Mucosa of descending colon (tissue), 3 donors: ENCODE results near the gene NF2. TPM values are rescaled to one million over a fixed set of nuclear protein-coding genes. Genes with fewer than 3 reads are reported as not detected.

Experiments
- ATAC-seq: fragments of 200-7000 bp; cut with Tn5 transposase; one replicate; pipeline ENCODE4 v1.9.1; 2020; ENCODE audit warnings: mild to moderate bottlenecking, moderate library complexity
- DNase-seq, 3 donors: peaks; one replicate each; pipeline ENCODE4 v3.0.0-alpha.2; 2020
- H3K36me3 ChIP-seq: fragments of 200-600 bp; one replicate; pipeline ENCODE4 v1.8.0; 2021; ENCODE audit warnings: low read depth, mild to moderate bottlenecking
- H3K4me1 ChIP-seq: fragments of 200-600 bp; one replicate; pipeline ENCODE4 v1.8.0; 2021; ENCODE audit warnings: low read depth, mild to moderate bottlenecking
- H3K4me3 ChIP-seq: fragments of 200-600 bp; one replicate; pipeline ENCODE4 v1.8.0; 2021; ENCODE audit warnings: mild to moderate bottlenecking
- H3K9me3 ChIP-seq: fragments of 200-600 bp; one replicate; pipeline ENCODE4 v1.8.0; 2021; ENCODE audit warnings: mild to moderate bottlenecking
- CTCF ChIP-seq: fragments of 200-600 bp; IDR thresholded peaks from one replicate; pipeline ENCODE4 v1.8.0; 2022; ENCODE audit warnings: antibody characterized with exemption, mild to moderate bottlenecking
- intact Hi-C, 2 donors: fragments of 100-400 bp; cut with DNase I in 1 of 2; cut with micrococcal nuclease in 1 of 2; formaldehyde crosslinking; loops; one replicate each; pipeline versions ENCODE4 v1.11.0 to v1.11.1; 2022; cut with DNase I, micrococcal nuclease
- total RNA-seq, 3 donors: library from RNA; stranded (reverse); fragmentation: NEBNext Ultra II Directional in 2 of 3; extraction: Animal tissue kit (Norgen Biotek cat#: 25700) in 2 of 3; gene quantifications; one replicate each; pipeline versions ENCODE4 v1.2.1 to v1.2.4, GENCODE V29; 2021 to 2023
- donor health status: DM: no; HTN: no; CAD: no; lungs with moderate emphysema.
- donor health status: DM: no; HTN: no; CAD: no.
- donor health status: DM: no; HTN: yes; CAD: no.

The NF2 gene
- total RNA-seq, 3 donors from 2014 or later: 32.3 to 45.2 (median 43.1) TPM

- no peak for TF ChIP-seq CTCF
- H3K9me3 ChIP-seq: no peaks in the 10 kb centered on the region
- intact Hi-C loops: no loop called here
- ATAC-seq: no peak
- DNase-seq: no peak
- no peak overlapping the region for H3K4me3 ChIP-seq
- H3K36me3 ChIP-seq: no peaks in the 10 kb centered on the region
- H3K4me1 ChIP-seq: no peaks in the 10 kb centered on the region
These were observed 136.0 kb downstream of the NF2 start for GRCh38 chr22:29739346-29739875.

GRCh38 chr22:29740216-29740615 lies 136.8 kb downstream of the NF2 start:
- H3K4me3 ChIP-seq: no peak overlapping the region
- ATAC-seq (no peak), DNase-seq (no peak)
- intact Hi-C loops: no loop called here
- TF ChIP-seq CTCF: no peak
- H3K36me3 ChIP-seq: no peaks in the 10 kb centered on the region
- no peaks in the 10 kb centered on the region for H3K9me3 ChIP-seq
- no peaks in the 10 kb centered on the region for H3K4me1 ChIP-seq

- TF ChIP-seq CTCF: no peak
- intact Hi-C loops: no loop called here
- H3K9me3 ChIP-seq: no peaks in the 10 kb centered on the region
- no peaks in the 10 kb centered on the region for H3K4me1 ChIP-seq
- no peak for ATAC-seq
- no peak for DNase-seq
- H3K36me3 ChIP-seq: no peaks in the 10 kb centered on the region
- no peak overlapping the region for H3K4me3 ChIP-seq
These were observed 138.5 kb downstream of the NF2 start for GRCh38 chr22:29741926-29742325.

- ATAC-seq: no peak
- no peaks in the 10 kb centered on the region for H3K36me3 ChIP-seq
These were observed 138.9 kb downstream of the NF2 start for GRCh38 chr22:29742326-29742725.

GRCh38 chr22:29744902-29745301 lies 141.5 kb downstream of the NF2 start:
- no peaks in the 10 kb centered on the region for H3K36me3 ChIP-seq

More at GRCh38 chr22:29742326-29742725, 138.9 kb downstream of the NF2 start:
- Histone ChIP-seq H3K9me3 (no peaks in the 10 kb centered on the region), H3K4me1 (no peaks in the 10 kb centered on the region), H3K4me3 (no peak overlapping the region)
- intact Hi-C loops: no loop called here
- no peak for TF ChIP-seq CTCF
- DNase-seq: no peak

More at GRCh38 chr22:29744902-29745301, 141.5 kb downstream of the NF2 start:
- Histone ChIP-seq H3K4me1 (no peaks in the 10 kb centered on the region), H3K4me3 (no peak overlapping the region), H3K9me3 (no peaks in the 10 kb centered on the region)
- intact Hi-C loops: no loop called here
- ATAC-seq: no peak
- DNase-seq: no peak
- no peak for TF ChIP-seq CTCF
